Heart right ventricle (tissue), 16 donors: ENCODE measurements around the gene PDLIM4. TPM values are rescaled to one million over a fixed set of nuclear protein-coding genes. Genes with fewer than 3 reads are reported as not detected.

Experiments
- ATAC-seq, 8 donors: fragments of 200-7000 bp; cut with Tn5 transposase; one replicate each; pipeline ENCODE4 v1.9.1; 2020; ENCODE audit warnings: mild to moderate bottlenecking in 8 of 8, moderate library complexity in 8 of 8, moderate number of reproducible peaks in 1 of 8
- DNase-seq, 2 donors: peaks; one replicate each; pipeline ENCODE4 v3.0.0-alpha.2; 2020
- H3K27ac ChIP-seq, 10 donors: fragments of 200-600 bp; sonication (generic) in 2 of 10; one replicate each; pipeline versions ENCODE4 v1.5.0 to v1.8.0; 2020 to 2022; ENCODE audit warnings: mild to moderate bottlenecking in 3 of 10
- H3K27me3 ChIP-seq, 7 donors: fragments of 200-600 bp; one replicate each; pipeline ENCODE4 v1.8.0; 2021 to 2022; ENCODE audit warnings: mild to moderate bottlenecking in 2 of 7
- H3K36me3 ChIP-seq, 9 donors: fragments of 200-600 bp; sonication (generic) in 1 of 9; one replicate each; pipeline versions ENCODE4 v1.5.0 to v1.8.0; 2020 to 2022; ENCODE audit warnings: mild to moderate bottlenecking in 2 of 9
- H3K4me1 ChIP-seq, 9 donors: fragments of 200-600 bp; sonication (generic) in 1 of 9; one replicate each; pipeline versions ENCODE4 v1.5.0 to v1.8.0; 2020 to 2022; ENCODE audit warnings: mild to moderate bottlenecking in 4 of 9
- H3K4me3 ChIP-seq, 10 donors: fragments of 200-600 bp; sonication (generic) in 2 of 10; one replicate each; pipeline versions ENCODE4 v1.5.0 to v1.8.0; 2020 to 2022; ENCODE audit warnings: mild to moderate bottlenecking in 7 of 10, moderate library complexity in 2 of 10
- H3K9me3 ChIP-seq, 11 donors: fragments of 200-600 bp in 10 of 11; sonication (generic) in 2 of 11; one replicate each; pipeline versions ENCODE4 v1.5.0 to v1.8.0; 2013 to 2022; ENCODE audit warnings: mild to moderate bottlenecking in 2 of 11, control low read depth in 1 of 11, moderate library complexity in 1 of 11
- WGBS, 2 donors: extraction: QIAGEN DNeasy Blood & Tissue Kit; methylation state at CpG; one replicate each; pipeline ENCODE4 v1.1.7; 2013; ENCODE audit warnings: inconsistent platforms in 1 of 2; 5-methylcytosine and 5-hydroxymethylcytosine counted together
- intact Hi-C, 10 donors: fragments of 100-400 bp; cut with DNase I; formaldehyde crosslinking; loops; one replicate each; pipeline versions ENCODE4 v1.11.1 to v1.14.2; 2022
- polyA plus RNA-seq, 2 donors: library from polyadenylated mRNA; stranded (reverse); fragments of 200-250 nt; gene quantifications; one replicate each; pipeline ENCODE4 v1.2.3, GENCODE V29; 2013
- total RNA-seq, 10 donors: library from RNA; stranded (reverse); fragmentation: NEBNext Ultra II Directional in 3 of 10; extraction: Animal tissue kit (Norgen Biotek cat#: 25700) in 3 of 10; gene quantifications; one replicate each; pipeline versions ENCODE4 v1.2.1 to v1.2.4, GENCODE V29; 2021 to 2023
- TF ChIP-seq, protein P1 (sequence below), 9 donors: fragments of 200-600 bp; sonication (generic) in 2 of 9; IDR thresholded peaks; one replicate each; pipeline versions ENCODE4 v1.5.0 to v1.8.0; 2021 to 2022; ENCODE audit warnings: antibody characterized with exemption in 9 of 9, mild to moderate bottlenecking in 5 of 9, moderate library complexity in 1 of 9
- donor health status: Arrhythmogenic right ventricular cardiomyopathy.
- donor health status: ischemic (EF 13 %, LVEDD 7.1; RV severe dilation, severe dysfunction).
- donor health status: healthy with polysubstance abuse.
- donor health status: DM: no; HTN: yes; CAD: no.
- donor health status: DM: no; HTN: no; CAD: no.
- donor health status: ischemic (EF 25% LVEDD 6.9; RV normal size, moderate dysfunction).
- donor health status: ischemic (EF 25% LVEDD 5.7; RV mildly dilated, moderate dysfunction).
- donor health status: healthy.
- donor health status: DM: yes; HTN: yes; CAD: no.
- donor health status: Ischemic cardiomyopathy.
- donor health status: ischemic (EF 35%, LVEDD 5.7; RV mildly dilated, moderate dysfunction).
- donor health status: nonischemic (EF 11% LVEDD 7.7; RV severe dilation, severe dysfunction).
- donor health status: DM: yes; HTN: yes; CAD: no.
- donor health status: PGD.
- donor health status: ischemic (EF 29% LVEDD 5.4; RV normal size, mild dysfunction).
- donor health status: nonischemic (EF 23%, LVEDD 6.1; RV moderate dilation, normal function).

Gene PDLIM4
- total and polyA plus RNA-seq, 12 donors, result 2.1 to 15.3 (median 3.6) TPM

DNA sequence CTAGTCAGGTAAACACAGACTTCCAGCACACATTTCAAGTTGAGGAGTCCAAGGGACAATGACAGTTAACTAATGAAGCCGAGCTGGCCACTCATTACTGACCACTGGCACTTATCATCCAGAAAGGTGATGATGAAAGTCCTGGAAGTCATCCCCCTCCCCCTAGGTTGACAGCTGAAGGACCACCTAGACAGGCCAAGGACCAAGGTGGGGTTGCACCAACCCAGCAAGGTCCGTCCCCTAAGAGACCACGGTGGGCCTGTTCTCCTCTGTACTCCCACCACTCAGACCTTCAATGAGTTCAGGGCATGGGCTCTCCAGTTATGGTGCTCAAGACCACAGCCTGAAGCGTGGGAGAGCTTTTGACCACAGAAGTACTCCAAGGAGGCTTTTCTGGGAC lies 43.0 kb upstream of the PDLIM4 start:
- intact Hi-C loops, result loop anchor here in 2 of 10 donors (10.0 kb wide), 1 partner anchor 150 kb away; the partner anchor contains the start of gene SLC22A5 (in 2 of the 2)
- Histone ChIP-seq H3K4me3 (no peak overlapping the region), H3K36me3 (peaks cover 0 to 77% (median 32%) of the 10 kb centered on the region in 9 donors), H3K9me3 (no peaks in the 10 kb centered on the region), H3K4me1 (peaks cover 8 to 93% (median 72%) of the 10 kb centered on the region in 9 donors), H3K27ac (peak overlapping the region; percentile 76 to 92 (median 86)), H3K27me3 (no peaks in the 10 kb centered on the region)
- TF ChIP-seq, protein P1, sequence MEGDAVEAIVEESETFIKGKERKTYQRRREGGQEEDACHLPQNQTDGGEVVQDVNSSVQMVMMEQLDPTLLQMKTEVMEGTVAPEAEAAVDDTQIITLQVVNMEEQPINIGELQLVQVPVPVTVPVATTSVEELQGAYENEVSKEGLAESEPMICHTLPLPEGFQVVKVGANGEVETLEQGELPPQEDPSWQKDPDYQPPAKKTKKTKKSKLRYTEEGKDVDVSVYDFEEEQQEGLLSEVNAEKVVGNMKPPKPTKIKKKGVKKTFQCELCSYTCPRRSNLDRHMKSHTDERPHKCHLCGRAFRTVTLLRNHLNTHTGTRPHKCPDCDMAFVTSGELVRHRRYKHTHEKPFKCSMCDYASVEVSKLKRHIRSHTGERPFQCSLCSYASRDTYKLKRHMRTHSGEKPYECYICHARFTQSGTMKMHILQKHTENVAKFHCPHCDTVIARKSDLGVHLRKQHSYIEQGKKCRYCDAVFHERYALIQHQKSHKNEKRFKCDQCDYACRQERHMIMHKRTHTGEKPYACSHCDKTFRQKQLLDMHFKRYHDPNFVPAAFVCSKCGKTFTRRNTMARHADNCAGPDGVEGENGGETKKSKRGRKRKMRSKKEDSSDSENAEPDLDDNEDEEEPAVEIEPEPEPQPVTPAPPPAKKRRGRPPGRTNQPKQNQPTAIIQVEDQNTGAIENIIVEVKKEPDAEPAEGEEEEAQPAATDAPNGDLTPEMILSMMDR (IDR thresholded peaks at IDR 0.05), result no peak
- no peak for ATAC-seq
- DNase-seq, result no peak
- WGBS, 2 donors, result 98 to 99% methylated on average over 4 of the region's 4 CpGs

DNA sequence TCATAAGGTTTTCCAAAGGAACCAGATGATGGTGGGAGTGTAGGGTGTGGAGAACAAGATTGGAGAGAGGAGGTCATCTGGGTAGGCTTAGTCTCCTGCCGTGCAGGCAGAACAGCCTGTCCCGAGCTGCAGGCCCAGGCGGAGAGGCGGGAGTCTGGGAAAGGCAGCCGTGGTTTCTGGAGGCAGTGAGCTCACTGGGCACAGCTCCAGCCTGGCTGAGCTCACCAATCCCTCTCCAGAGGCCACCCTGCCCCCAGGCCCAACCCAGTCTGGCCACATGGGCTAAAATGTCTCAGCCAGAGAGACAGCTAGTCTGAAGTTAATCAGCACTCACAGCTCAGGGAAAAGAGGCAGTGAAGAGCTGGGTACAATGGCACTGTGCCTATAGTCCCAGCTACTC lies 42.2 kb upstream of the PDLIM4 start:
- Histone ChIP-seq H3K4me1 (peaks cover 13 to 93% (median 78%) of the 10 kb centered on the region in 9 donors), H3K9me3 (no peaks in the 10 kb centered on the region), H3K36me3 (peaks cover 0 to 71% (median 24%) of the 10 kb centered on the region in 9 donors), H3K27me3 (no peaks in the 10 kb centered on the region), H3K4me3 (no peak overlapping the region), H3K27ac (peak overlapping the region; percentile 76 to 92 (median 86))
- intact Hi-C loops, result loop anchor here in 2 of 10 donors (10.0 kb wide), 1 partner anchor 149 kb away; the partner anchor contains the start of gene SLC22A5 (in 2 of the 2)
- peak; percentile 93 to 95 (median 94) for ATAC-seq
- peak; percentile 93 for DNase-seq
- 8 to 28% methylated on average over 5 of the region's 5 CpGs for WGBS, 2 donors
- TF ChIP-seq, protein P1 (IDR thresholded peaks at IDR 0.05), result no peak

DNA sequence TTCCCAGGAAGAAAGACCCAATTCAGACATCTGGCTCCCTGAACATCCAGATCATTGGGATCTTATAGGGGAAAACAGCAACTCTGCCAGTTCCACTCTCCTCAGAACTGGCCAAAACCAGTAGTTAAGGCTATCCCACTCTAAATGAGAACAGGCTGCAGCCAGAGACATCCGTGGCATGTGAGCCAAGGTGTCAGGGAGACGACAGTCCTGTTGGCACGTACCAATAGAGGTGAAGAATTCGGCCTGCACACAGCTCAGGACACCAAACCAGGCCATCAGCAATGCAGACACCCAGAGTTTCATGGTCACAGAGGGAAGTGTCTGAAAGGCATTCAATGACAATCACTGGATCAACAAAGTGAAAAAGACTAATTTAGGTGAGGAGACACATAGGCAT lies 39.2 kb upstream of the PDLIM4 start:
- ATAC-seq, result no peak
- DNase-seq, result no peak
- WGBS, 2 donors, result 41 to 70% methylated on average over 4 of the region's 4 CpGs
- intact Hi-C loops, result loop anchor here in 2 of 10 donors (10.0 kb wide), 1 partner anchor 146 kb away; the partner anchor contains the start of gene SLC22A5 (in 2 of the 2)
- peaks cover 0 to 41% (median 7%) of the 10 kb centered on the region in 9 donors for H3K36me3 ChIP-seq
- peak overlapping the region in 7 of 10 donors; percentile 1 to 80 (median 45) for H3K27ac ChIP-seq
- TF ChIP-seq, protein P1 (IDR thresholded peaks at IDR 0.05), result no peak
- H3K4me1 ChIP-seq, result peaks cover 22 to 93% (median 72%) of the 10 kb centered on the region in 9 donors
- H3K9me3 ChIP-seq, result no peaks in the 10 kb centered on the region
- H3K4me3 ChIP-seq, result no peak overlapping the region
- no peaks in the 10 kb centered on the region for H3K27me3 ChIP-seq

DNA sequence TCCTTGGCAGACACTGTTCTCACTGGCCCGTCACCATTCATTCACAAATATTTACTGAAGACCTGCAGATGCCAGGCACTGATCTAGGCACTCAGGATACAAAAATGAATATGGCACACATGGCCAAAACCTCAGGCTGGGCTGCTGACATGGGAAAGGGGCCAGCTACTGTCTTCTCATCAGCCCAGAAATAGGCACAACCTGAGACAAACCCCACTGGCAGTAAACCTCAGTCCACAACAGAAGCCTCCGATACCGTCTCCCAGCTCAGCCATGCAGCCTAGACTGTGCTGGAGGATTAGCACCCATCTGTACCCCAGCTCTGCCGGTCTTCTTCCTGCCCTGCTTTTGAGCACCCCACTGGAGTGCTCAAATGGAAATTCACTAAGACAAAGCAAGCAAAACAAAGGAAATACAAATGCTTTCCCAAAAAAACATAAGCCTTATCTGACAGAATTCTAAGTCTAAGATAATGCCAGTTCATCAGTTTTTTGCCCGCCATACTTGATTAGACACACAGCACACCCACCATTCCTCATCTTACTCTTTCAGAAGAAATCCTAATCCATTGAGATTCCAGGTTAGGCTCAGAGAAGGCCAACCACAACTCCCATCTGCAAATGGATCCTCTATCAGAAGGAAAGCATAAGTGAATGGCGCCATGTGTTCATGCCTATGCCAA lies 38.1 kb upstream of the PDLIM4 start:
- intact Hi-C loops, result loop anchor here in 2 of 10 donors (10.0 kb wide), 1 partner anchor 145 kb away; the partner anchor contains the start of gene SLC22A5 (in 2 of the 2)
- Histone ChIP-seq H3K9me3 (no peaks in the 10 kb centered on the region), H3K36me3 (peaks cover 0 to 34% (median 5%) of the 10 kb centered on the region in 9 donors), H3K27me3 (no peaks in the 10 kb centered on the region), H3K27ac (peak overlapping the region in 6 of 10 donors; percentile 28 to 80 (median 48)), H3K4me1 (peaks cover 26 to 94% (median 72%) of the 10 kb centered on the region in 9 donors), H3K4me3 (no peak overlapping the region)
- TF ChIP-seq, protein P1 (IDR thresholded peaks at IDR 0.05), result no peak
- DNase-seq (no peak), ATAC-seq (no peak)
- WGBS, 2 donors, result 76 to 85% methylated on average over 6 of the region's 6 CpGs
